NCI-H524 treated with DMSO at 0.1 percent for 48 hours (cell line): ENCODE results near the gene GPR150.
"Not testable (repeated sequence)": the region's sequence is repeated elsewhere in the genome, so short reads cannot be mapped to it uniquely, and the experiment has no call there.

Experiments
- DNase-seq: peaks from one replicate; lab custom pipeline; 2025; lab: John Stamatoyannopoulos, UW

GPR150 gene

GRCh38 chr5:95623706-95624105 lies 3.8 kb downstream of the GPR150 start:
- DNase-seq, result no peak

GRCh38 chr5:95624368-95624767 lies 4.5 kb downstream of the GPR150 start:
- no peak for DNase-seq

GRCh38 chr5:95626701-95627100 lies 6.8 kb downstream of the GPR150 start:
- no peak for DNase-seq

- no peak for DNase-seq
These were observed 8.3 kb downstream of the GPR150 start for GRCh38 chr5:95627971-95628810.

GRCh38 chr5:95628933-95629332 lies 9.0 kb downstream of the GPR150 start:
- DNase-seq, result no peak

- no peak for DNase-seq
These were observed 10.6 kb downstream of the GPR150 start for GRCh38 chr5:95630394-95630917.

- DNase-seq, result no peak
These were observed 11.5 kb downstream of the GPR150 start for GRCh38 chr5:95631255-95631958.

- DNase-seq, result no peak
These were observed 12.2 kb downstream of the GPR150 start for GRCh38 chr5:95631991-95632675.

GRCh38 chr5:95632942-95633341 lies 13.1 kb downstream of the GPR150 start:
- DNase-seq, result not testable (repeated sequence)

GRCh38 chr5:95633671-95634070 lies 13.8 kb downstream of the GPR150 start:
- DNase-seq, result no peak

- DNase-seq, result no peak
These were observed 14.2 kb downstream of the GPR150 start for GRCh38 chr5:95634081-95634480.

- no peak for DNase-seq
These were observed 18.7 kb downstream of the GPR150 start for GRCh38 chr5:95638632-95639031.

GRCh38 chr5:95641741-95642220 lies 21.9 kb downstream of the GPR150 start:
- DNase-seq, result no peak

- no peak for DNase-seq
These were observed 23.3 kb downstream of the GPR150 start for GRCh38 chr5:95643152-95643551.

- DNase-seq, result no peak
These were observed 24.6 kb downstream of the GPR150 start for GRCh38 chr5:95644351-95645042.

GRCh38 chr5:95646226-95646568 lies 26.3 kb downstream of the GPR150 start:
- not testable (repeated sequence) for DNase-seq

GRCh38 chr5:95646569-95647431 lies 26.9 kb downstream of the GPR150 start, which contains the start of gene RFESD:
TSS of gene RFESD (plus strand) at chr5:95646777. CDS start at chr5:95652272, 5,495 bp downstream.
- DNase-seq, result peak; percentile 47

- no peak for DNase-seq
These were observed 28.3 kb downstream of the GPR150 start for GRCh38 chr5:95647886-95648860.

- DNase-seq, result no peak
These were observed 29.4 kb downstream of the GPR150 start for GRCh38 chr5:95649274-95649673.
